Neural cell (in vitro differentiated cells): Measurements from ENCODE around the gene RYR3.

ENCODE experiments used
- EP300 ChIP-seq: fragments of 450-650 bp; conservative IDR thresholded peaks from 2 replicates; pipeline ENCODE4 v1.6.1; 2014; ENCODE audit warnings: antibody characterized with exemption, mild to moderate bottlenecking, moderate library complexity; ENCODE audit not compliant: poor library complexity, severe bottlenecking
- MXI1 ChIP-seq: fragments of 450-650 bp; conservative IDR thresholded peaks from 2 replicates; pipeline ENCODE4 v1.6.1; 2014; ENCODE audit warnings: antibody characterized with exemption, mild to moderate bottlenecking; ENCODE audit not compliant: poor library complexity, severe bottlenecking
- POLR2AphosphoS5 ChIP-seq: IDR thresholded peaks from 2 replicates; pipeline ENCODE4 v1.6.1; 2012
- SMC3 ChIP-seq: fragments of 450-650 bp; conservative IDR thresholded peaks from 2 replicates; pipeline ENCODE4 v1.6.1; 2014; ENCODE audit warnings: antibody characterized with exemption, mild to moderate bottlenecking, moderate library complexity; ENCODE audit not compliant: poor library complexity
- TF ChIP-seq, protein P1 (sequence below): fragments of 450-650 bp; IDR thresholded peaks from 2 replicates; pipeline ENCODE4 v1.5.1; 2014; ENCODE audit warnings: antibody characterized with exemption, mild to moderate bottlenecking, moderate library complexity; ENCODE audit not compliant: poor library complexity, severe bottlenecking
- TF ChIP-seq, protein P2 (sequence below): IDR thresholded peaks from 2 replicates; pipeline ENCODE4 v1.6.1; 2012; ENCODE audit warnings: borderline replicate concordance

DNA sequence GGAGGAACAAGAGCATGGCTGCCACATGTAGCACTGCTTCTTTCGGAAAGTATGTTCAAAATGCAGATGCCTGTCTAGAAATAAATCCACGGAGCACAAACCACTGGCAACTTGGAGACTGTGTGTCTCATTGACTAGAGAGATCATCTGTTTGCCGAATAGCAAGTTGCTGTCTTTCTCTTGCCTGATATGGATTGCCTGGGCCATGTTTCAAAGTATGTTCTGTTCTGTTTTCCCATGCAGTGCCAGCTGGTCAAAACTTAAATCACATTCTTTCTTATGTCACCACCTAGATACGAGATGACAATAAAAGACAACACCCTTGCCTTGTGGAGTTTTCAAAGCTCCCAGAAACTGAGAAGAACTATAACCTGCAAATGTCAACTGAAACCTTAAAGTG lies 318.9 kb downstream of the RYR3 start:
- TF ChIP-seq, protein P1, sequence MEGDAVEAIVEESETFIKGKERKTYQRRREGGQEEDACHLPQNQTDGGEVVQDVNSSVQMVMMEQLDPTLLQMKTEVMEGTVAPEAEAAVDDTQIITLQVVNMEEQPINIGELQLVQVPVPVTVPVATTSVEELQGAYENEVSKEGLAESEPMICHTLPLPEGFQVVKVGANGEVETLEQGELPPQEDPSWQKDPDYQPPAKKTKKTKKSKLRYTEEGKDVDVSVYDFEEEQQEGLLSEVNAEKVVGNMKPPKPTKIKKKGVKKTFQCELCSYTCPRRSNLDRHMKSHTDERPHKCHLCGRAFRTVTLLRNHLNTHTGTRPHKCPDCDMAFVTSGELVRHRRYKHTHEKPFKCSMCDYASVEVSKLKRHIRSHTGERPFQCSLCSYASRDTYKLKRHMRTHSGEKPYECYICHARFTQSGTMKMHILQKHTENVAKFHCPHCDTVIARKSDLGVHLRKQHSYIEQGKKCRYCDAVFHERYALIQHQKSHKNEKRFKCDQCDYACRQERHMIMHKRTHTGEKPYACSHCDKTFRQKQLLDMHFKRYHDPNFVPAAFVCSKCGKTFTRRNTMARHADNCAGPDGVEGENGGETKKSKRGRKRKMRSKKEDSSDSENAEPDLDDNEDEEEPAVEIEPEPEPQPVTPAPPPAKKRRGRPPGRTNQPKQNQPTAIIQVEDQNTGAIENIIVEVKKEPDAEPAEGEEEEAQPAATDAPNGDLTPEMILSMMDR: no peak
- TF ChIP-seq MXI1 (no peak), POLR2AphosphoS5 (no peak), EP300 (no peak), SMC3 (no peak)
- TF ChIP-seq, protein P2, sequence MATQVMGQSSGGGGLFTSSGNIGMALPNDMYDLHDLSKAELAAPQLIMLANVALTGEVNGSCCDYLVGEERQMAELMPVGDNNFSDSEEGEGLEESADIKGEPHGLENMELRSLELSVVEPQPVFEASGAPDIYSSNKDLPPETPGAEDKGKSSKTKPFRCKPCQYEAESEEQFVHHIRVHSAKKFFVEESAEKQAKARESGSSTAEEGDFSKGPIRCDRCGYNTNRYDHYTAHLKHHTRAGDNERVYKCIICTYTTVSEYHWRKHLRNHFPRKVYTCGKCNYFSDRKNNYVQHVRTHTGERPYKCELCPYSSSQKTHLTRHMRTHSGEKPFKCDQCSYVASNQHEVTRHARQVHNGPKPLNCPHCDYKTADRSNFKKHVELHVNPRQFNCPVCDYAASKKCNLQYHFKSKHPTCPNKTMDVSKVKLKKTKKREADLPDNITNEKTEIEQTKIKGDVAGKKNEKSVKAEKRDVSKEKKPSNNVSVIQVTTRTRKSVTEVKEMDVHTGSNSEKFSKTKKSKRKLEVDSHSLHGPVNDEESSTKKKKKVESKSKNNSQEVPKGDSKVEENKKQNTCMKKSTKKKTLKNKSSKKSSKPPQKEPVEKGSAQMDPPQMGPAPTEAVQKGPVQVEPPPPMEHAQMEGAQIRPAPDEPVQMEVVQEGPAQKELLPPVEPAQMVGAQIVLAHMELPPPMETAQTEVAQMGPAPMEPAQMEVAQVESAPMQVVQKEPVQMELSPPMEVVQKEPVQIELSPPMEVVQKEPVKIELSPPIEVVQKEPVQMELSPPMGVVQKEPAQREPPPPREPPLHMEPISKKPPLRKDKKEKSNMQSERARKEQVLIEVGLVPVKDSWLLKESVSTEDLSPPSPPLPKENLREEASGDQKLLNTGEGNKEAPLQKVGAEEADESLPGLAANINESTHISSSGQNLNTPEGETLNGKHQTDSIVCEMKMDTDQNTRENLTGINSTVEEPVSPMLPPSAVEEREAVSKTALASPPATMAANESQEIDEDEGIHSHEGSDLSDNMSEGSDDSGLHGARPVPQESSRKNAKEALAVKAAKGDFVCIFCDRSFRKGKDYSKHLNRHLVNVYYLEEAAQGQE: no peak
